ENCODE data around the gene FGFR4.

FGFR4 gene

GRCh38 chr5:177103523-177104253 is 17.0 kb downstream of the FGFR4 start:
- DNase-seq: no peak

DNA sequence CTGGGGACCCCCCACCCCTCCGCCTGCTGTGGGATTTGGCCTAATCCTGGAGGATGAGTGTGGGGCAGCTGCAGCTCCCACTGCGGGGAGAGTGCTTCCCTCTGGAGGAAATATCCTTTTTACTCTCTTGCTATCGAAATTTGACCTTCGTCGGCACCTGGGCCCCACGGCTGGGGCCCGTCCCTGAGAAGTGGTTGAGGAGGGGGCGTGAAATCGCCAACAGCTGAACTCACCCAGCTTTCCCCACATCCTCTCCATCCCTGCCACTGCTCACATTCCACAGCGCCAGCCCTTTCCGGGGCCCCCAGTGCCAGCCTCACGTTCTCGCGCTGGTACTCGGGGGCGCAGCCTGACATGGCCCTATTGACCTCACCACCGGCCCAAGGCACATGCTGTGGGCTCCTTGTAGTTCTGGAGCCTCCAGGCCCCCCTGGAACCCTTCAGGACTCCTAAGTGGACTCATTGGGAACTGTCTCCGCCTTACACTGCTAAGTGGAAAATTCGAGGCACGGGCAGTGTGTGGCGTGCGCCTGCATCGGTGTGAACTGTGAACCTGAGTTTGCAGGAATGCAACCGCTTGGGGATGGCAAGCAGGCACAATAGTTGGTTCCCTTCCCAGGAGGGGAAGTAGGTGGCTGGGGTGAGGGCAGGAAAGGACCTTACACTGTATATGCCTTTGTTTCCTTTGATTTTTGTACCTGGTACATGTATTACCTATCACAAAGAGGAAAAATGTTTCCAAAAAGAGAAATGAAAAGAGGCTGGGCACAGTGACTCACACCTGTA is 19.2 kb downstream of the FGFR4 start:
- no peak for DNase-seq

DNA sequence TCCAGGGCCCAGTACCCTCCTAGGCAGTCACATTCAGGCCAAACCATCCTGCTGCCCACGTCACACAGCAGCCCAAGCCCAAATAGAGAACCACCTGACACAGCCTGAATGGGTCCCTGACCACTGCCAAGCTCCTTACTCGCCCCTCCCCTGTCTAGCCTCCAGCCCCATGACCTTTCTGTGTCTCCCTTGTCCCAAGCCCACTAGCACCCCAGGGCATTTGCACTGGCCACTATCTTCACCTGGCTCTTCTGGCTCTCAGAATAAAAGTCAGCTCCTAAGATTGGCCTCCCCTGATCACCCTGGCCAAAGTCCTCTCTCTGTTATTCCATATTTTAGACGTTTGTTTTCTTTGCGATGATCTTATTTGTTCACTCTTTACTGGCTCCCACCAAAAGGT is 20.4 kb downstream of the FGFR4 start:
- no peak for DNase-seq

DNA sequence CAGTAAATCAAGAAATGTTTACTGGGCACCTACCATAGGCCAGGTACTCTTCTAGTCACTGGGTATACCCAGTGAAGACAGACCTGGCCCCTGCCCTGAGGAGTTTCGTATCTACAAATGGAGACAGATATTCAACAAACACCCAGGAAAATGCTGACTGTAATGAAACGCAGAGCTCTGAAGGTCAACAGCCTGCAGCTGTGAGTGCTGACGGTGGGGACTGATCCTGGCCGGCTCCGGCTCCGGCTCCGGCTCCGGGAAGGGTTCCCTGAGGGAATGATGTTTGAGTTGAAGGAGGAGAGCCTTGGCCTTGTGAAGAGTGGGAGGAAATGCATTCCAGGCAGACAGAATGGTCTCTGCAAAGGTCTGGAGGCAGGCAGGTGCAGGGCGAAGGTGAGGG is 23.1 kb downstream of the FGFR4 start:
- DNase-seq: no peak

- DNase-seq: peak in 9 of 14 donors; percentile 11 to 53 (median 29)
These were observed 25.1 kb downstream of the FGFR4 start for GRCh38 chr5:177111720-177112394.

- DNase-seq: no peak
These were observed 26.0 kb downstream of the FGFR4 start for GRCh38 chr5:177112589-177113220.

DNA sequence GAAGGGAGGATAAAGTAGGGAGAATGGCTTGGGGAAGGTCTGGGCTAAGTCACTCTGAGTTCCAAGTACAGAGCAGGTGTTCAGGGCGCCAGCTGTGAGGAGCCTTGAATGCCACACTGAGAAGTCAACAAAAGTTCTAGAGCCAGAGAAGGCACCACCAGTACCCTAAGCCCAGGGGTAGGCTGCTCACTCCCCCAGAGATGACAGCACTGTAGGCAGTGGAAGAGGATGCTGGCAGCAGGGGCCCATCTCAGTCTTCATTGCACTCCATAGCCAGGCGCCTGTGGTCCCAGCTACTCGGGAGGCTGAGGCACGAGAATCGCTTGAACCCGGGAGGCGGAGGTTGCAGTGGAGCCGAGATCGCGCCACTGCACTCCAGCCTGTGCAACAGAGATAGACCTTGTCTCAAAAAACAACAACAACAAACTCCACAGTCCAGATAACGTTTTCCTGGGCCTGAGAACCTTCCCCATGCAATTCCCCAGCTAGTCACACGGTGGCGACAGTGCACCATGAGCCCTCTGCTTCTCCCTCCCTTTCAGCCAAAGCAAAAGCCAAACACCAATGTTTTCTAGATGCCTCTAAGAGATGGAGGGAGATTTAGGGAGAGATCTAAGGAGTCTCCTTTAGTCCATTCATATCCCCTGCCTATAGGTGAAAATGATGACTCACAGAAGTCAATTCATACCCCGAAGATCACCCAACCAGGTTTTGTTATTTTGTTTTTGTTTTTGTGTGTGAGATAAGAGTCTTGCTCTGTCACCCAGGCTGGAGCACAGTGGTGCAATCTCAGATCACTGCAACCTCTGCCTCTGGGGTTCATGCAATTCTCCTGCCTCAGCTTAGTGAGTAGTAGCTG is 27.1 kb downstream of the FGFR4 start:
- peak in 11 of 14 donors; percentile 16 to 77 (median 53) for DNase-seq

- DNase-seq: peak; percentile 35 to 93 (median 86)
These were observed 30.1 kb downstream of the FGFR4 start for GRCh38 chr5:177116631-177117373.

DNA sequence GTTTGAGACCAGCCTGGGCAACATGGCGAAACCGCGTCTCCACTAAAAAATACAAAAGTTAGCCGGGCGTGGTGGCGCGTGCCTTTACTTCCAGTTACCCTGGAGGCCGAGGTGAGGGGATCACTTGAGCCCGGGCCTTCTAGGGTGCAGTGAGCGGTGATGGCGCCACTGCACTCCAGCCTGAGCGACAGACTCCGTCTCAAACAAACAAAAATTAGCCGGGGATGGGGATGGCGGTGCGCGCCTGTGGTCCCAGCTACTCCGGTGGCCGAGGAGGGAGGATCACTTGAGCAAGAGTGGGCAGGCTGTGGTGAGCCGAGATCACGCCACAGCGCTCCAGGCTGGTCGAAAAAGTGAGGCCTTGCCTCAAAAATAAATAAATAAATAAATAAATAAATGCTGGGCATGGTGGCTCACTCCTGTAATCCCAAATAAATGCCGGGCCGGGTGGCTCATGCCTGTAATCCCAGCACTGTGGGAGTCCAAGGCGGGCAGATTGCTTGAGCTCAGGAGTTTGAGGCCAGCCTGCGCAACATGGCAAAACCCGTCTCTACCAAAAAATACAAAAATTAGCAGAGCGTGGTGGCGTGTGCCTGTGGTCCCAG is 30.8 kb downstream of the FGFR4 start:
- DNase-seq: no peak

DNA sequence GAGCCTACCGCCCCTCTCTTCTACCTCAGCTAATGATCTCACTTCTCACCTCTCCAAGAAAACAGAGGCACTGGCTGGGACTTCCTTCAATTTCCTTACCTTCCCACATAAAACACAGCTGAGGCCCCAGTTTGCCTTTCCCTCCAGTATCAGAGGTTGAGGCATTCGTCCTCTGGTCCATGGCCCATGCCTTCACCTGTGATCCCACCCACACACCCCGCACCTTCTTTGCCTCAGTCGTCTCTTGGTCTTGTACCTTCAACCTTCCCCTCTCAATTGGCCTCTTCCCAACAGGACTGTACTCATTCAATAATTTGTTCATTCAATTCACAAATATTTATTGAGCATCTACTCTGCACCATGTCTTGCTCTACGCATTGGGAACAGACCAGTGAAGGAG is 35.9 kb downstream of the FGFR4 start:
- no peak for DNase-seq

DNA sequence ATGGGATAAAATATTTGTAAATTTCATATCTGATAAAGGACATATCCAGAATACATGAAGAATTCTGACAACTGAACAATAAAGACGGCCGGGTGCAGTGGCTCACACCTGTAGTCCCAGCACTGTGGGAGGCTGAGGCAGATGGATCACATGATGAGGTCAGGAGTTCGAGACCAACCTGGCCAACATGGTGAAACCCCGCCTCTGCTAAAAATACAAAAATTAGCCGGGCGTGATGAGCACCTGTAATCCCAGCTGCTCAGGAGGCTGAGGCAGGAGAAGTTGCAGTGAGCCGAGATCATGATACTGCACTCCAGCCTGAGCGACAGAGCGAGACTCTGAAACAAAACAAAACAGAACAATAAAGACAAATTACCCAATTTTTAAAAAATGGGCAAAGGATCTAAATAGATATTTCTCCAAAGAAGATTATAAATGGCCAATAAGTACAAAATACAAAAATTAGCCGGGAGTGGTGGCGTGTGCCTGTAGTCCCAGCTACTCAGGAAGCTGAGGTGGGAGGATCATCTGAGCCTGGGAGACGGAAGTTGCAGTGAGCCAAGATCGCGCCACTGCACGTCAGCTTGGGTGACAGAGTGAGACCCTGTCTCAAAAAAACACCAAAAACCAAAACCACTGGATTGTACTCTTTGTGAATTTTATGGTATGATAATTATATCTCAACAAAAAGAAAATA is 37.2 kb downstream of the FGFR4 start:
- DNase-seq: no peak

- no peak for DNase-seq
These were observed 37.8 kb downstream of the FGFR4 start for GRCh38 chr5:177124486-177124991.

GRCh38 chr5:177126771-177127170 is 40.1 kb downstream of the FGFR4 start:
- no peak for DNase-seq

DNA sequence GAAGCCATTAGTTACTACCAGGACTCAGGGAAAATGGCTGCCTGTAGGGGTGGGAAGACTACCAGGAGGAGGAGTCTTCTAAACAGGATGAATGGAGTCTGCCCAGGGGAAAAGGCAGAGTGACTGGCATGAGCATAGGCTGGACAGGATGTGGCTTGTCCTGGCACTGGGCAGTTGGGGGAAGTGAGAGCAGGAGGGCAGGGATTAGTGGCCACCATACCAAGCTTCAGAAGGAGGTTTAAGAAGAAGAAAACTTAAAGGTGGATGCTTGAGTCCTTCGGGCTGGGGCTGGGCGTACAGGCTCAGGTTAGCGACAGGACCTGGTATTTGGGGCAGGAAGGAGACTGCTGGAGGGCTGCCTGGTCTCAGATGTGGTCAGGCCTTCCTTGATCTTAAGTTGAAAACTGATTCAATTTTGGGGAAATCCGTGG is 41.9 kb downstream of the FGFR4 start:
- peak in 2 of 14 donors; percentile 6 to 17 for DNase-seq

DNA sequence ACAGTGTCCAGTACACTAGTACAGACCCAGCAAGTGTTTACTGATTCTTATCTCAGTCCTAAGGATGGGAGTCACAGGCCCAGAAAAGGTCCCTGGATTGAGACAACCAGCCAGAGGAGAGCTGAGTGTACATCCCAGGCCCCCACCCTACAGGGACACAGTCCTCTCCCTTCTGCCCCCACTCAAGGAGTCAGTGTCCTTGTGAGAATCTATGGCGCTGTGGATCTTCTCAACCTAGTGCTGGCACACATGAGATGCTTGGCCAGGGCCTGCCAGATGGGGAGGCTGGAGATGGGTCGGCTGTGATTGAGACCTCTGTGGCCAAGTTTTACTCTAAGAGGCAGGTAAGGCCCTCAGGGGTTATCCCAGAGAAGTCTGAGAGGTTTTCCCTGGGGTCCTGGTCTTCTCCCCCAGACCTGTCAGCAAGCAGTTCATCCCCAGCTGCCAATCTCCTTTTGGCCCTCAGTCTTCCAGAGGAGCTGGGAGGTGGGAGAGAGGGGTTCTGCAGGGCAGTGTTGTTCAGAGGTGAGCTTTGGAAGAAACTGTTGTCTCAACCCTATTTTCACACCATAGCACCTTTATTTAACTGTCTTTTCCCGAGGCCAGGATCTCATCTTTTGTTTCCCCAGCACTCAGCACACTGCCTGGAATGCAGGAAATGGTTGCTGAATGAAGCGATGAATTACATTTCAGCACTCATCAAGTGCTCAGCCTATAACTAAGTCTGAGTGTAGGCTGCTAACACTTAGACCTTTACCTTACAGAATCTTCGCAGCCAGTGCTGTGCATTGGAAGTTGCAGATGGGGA is 43.7 kb downstream of the FGFR4 start:
- no peak for DNase-seq

GRCh38 chr5:177131019-177131320 is 44.3 kb downstream of the FGFR4 start:
- no peak for DNase-seq

GRCh38 chr5:177131352-177132135 is 44.8 kb downstream of the FGFR4 start:
- DNase-seq: peak in 1 of 14 donors; percentile 50
